ENCODE measurements around the gene ICA1L. TPM values are rescaled to one million over a fixed set of nuclear protein-coding genes. Genes with fewer than 3 reads are reported as not detected.

ICA1L gene
- total RNA-seq, 1 donor from 2014 or later = 4.1 TPM

GRCh38 chr2:202883987-202884675, 12.6 kb upstream of the ICA1L start:
- H3K27me3 Mint-ChIP-seq (ENCODE audit: unreplicated experiment) = no peaks in the 10 kb centered on the region
- no peaks in the 10 kb centered on the region for H3K36me3 Mint-ChIP-seq (ENCODE audit: low read depth, unreplicated experiment)
- no peak overlapping the region for H3K27ac Mint-ChIP-seq (ENCODE audit: unreplicated experiment)
- H3K4me1 Mint-ChIP-seq (ENCODE audit: unreplicated experiment) = peaks cover 4% of the 10 kb centered on the region
- no peaks in the 10 kb centered on the region for H3K9me3 Mint-ChIP-seq (ENCODE audit: unreplicated experiment)
- DNase-seq (ENCODE audit: low spot score) = no peak
- no peak overlapping the region for H3K4me3 Mint-ChIP-seq (ENCODE audit: unreplicated experiment)
- TF ChIP-seq CTCF (IDR thresholded peaks at IDR 0.05; ENCODE audit: unreplicated experiment) = no peak

DNA sequence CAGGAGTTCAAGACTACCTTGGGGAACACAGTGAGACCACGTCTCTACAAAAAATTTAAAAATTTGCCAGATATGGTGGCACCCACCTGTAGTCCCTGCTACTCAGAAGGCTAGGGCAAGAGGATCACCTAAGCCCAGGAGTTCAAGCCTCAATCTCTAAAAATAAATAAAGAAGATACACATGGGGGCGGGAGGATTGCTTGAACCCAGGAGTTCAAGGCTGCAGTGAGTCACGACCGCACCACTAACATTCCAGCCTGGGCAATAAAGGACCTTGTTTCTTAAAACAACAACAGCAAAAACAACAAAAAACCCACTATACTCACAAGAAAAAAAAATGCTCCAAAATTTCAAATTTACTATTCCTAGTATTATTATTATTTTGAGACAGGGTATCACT, 10.0 kb upstream of the ICA1L start:
- H3K27me3 Mint-ChIP-seq (ENCODE audit: unreplicated experiment) = no peaks in the 10 kb centered on the region
- H3K9me3 Mint-ChIP-seq (ENCODE audit: unreplicated experiment) = no peaks in the 10 kb centered on the region
- TF ChIP-seq CTCF (IDR thresholded peaks at IDR 0.05; ENCODE audit: unreplicated experiment) = no peak
- no peak for DNase-seq (ENCODE audit: low spot score)
- H3K4me1 Mint-ChIP-seq (ENCODE audit: unreplicated experiment) = peaks cover 4% of the 10 kb centered on the region
- no peak overlapping the region for H3K4me3 Mint-ChIP-seq (ENCODE audit: unreplicated experiment)
- no peaks in the 10 kb centered on the region for H3K36me3 Mint-ChIP-seq (ENCODE audit: low read depth, unreplicated experiment)
- no peak overlapping the region for H3K27ac Mint-ChIP-seq (ENCODE audit: unreplicated experiment)

DNA sequence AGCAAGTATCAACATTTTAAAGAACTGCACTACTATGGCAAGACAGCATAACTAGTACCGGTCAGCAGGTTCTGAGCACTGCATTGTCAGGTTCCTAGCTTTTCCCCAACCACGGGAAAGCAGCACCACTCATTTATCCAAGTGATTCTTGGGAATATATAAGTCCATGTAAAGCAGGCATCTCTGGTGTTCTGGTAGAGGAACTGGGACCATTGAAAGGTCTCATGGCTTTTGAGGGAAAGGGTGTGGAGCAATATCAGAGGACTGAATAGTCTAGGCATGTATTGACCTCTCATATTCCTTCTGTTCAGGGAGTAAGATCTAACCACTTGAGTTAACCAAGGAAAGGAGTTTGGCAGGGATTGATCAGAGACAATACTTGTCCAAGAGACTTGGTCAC, 6.1 kb upstream of the ICA1L start:
- Mint-ChIP-seq H3K4me1 (ENCODE audit: unreplicated experiment) (no peaks in the 10 kb centered on the region), H3K4me3 (ENCODE audit: unreplicated experiment) (no peak overlapping the region), H3K36me3 (ENCODE audit: low read depth, unreplicated experiment) (no peaks in the 10 kb centered on the region), H3K27ac (ENCODE audit: unreplicated experiment) (no peak overlapping the region), H3K27me3 (ENCODE audit: unreplicated experiment) (peaks cover 3% of the 10 kb centered on the region), H3K9me3 (ENCODE audit: unreplicated experiment) (no peaks in the 10 kb centered on the region)
- TF ChIP-seq CTCF (IDR thresholded peaks at IDR 0.05; ENCODE audit: unreplicated experiment) = no peak
- no peak for DNase-seq (ENCODE audit: low spot score)

DNA sequence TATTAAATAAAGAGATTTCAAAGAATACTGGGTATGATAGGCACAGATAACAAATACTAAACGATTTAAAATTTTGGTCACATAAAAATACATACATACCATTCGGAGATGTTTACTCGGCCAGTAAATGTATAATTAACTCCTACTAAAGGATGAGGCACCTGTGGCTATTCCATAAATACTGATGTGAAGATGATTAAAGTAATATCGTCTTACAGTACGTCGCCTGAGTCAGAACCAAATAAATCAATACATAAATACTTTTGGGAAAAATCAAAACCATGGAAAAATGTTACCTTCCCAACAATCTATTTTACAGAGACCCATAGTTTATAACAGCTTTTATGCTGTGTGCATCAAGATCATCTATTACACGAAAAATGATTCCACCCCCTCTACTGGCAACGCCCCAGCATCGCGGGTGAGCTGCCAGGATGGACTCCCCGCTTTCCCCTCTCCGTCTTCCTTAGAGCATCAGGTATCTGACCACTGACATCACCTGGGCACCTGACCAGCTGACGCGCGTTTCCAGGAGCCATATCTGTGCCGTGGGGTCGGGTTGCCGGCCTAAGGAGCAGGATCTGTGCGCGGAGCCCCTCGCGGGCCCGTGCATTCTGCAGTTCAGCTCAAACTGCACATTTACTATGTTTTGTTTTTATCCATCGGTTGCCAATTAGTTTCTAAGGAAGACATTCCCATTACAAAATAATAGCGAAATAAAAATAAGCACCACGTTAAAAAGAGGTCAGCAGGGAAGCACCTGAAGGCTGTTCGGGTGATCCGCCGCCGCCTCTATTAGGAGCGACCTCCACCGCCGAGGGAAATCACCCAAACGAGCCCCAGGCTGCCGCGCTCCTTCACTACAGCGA, 901 bp downstream of the ICA1L start:
- peak; percentile 66 for DNase-seq (ENCODE audit: low spot score)
- Mint-ChIP-seq H3K9me3 (ENCODE audit: unreplicated experiment) (no peaks in the 10 kb centered on the region), H3K36me3 (ENCODE audit: low read depth, unreplicated experiment) (no peaks in the 10 kb centered on the region), H3K27ac (ENCODE audit: unreplicated experiment) (peak overlapping the region; percentile 5), H3K4me3 (ENCODE audit: unreplicated experiment) (peak overlapping the region; percentile 91), H3K4me1 (ENCODE audit: unreplicated experiment) (peaks cover 2% of the 10 kb centered on the region), H3K27me3 (ENCODE audit: unreplicated experiment) (peaks cover 4% of the 10 kb centered on the region)
- TF ChIP-seq CTCF (IDR thresholded peaks at IDR 0.05; ENCODE audit: unreplicated experiment) = peak; percentile 41

DNA sequence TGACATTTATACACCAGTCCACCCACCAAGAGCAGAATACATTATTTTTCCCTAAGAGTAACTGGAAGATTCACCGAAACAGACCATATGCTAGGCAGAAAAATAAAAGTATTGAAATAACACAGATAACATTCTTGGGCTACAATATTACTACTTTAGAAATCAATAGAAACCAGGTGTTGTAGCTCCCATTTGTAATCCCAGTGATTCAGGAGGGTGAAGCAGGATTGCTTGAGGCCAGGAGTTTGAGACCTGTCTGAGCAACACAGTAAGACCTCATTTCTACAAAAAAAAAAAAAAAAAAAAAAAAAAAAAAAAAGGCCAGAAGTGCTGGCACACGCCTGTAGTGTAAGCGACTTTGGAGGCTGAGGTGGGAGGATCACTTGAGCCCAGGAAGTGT, 9.6 kb downstream of the ICA1L start:
- Mint-ChIP-seq H3K27ac (ENCODE audit: unreplicated experiment) (no peak overlapping the region), H3K4me3 (ENCODE audit: unreplicated experiment) (no peak overlapping the region), H3K9me3 (ENCODE audit: unreplicated experiment) (no peaks in the 10 kb centered on the region), H3K27me3 (ENCODE audit: unreplicated experiment) (no peaks in the 10 kb centered on the region), H3K36me3 (ENCODE audit: low read depth, unreplicated experiment) (no peaks in the 10 kb centered on the region), H3K4me1 (ENCODE audit: unreplicated experiment) (no peaks in the 10 kb centered on the region)
- TF ChIP-seq CTCF (IDR thresholded peaks at IDR 0.05; ENCODE audit: unreplicated experiment) = no peak
- no peak for DNase-seq (ENCODE audit: low spot score)

Data from endothelial cell (in vitro differentiated cells).